ENCODE results near the gene ZNF532.
"Not testable (repeated sequence)": the region's sequence is repeated elsewhere in the genome, so short reads cannot be mapped to it uniquely, and the experiment has no call there.

The ZNF532 gene

DNA sequence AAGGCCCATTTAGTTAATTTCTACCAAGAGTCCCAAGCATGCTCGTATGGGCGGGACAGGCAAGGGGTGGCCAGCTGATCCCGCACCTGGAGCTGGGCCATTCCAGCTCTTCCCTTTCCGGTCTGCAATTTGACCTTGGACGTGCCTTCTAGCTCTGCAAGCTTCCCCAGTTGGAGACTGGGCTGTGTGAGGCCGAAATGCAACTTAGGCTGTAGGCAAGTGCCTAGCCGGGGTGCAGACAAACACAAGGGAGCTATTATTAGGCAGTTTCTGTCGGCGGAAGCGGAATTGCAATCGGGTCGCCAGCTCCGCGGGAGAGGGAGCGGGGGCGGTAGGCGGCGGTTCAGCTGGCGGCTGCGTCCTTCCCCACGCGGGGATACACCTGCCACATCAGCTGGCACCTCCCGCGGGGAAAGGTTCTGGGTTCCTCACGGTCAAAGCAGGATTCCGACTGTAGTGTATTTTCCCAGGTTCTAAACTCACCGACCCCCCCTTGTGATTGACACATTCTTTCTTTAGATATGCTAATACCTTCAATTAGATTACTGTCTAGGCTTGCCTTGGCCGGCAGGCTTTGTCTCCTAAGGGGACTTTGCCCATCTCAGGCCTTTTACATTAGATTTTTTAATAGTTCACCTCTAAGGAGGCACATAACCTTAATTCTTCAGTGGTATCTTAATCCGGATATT, 17.1 kb upstream of the ZNF532 start:
- no peak for DNase-seq (ENCODE audit: low spot score)

DNA sequence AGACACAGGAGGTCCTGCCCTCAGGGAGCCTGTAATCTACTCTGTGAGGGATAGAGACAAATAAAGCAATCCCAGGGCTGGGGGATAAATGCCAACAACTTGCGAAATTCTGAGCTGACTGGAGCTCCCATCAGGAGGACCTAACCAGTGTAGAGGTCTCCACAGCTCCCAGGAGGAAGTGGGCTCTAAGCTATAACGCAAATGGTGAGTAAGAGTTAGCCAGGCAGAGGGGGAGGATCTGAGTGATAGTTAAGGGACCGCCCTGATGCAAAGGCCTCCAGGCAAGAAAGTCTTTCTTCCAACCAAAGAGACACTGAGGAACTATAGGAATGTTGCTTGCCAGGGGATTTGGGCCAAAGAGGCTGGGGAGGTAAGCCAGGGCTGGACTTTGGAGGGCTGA, 16.0 kb upstream of the ZNF532 start:
- no peak for DNase-seq (ENCODE audit: low spot score)

DNA sequence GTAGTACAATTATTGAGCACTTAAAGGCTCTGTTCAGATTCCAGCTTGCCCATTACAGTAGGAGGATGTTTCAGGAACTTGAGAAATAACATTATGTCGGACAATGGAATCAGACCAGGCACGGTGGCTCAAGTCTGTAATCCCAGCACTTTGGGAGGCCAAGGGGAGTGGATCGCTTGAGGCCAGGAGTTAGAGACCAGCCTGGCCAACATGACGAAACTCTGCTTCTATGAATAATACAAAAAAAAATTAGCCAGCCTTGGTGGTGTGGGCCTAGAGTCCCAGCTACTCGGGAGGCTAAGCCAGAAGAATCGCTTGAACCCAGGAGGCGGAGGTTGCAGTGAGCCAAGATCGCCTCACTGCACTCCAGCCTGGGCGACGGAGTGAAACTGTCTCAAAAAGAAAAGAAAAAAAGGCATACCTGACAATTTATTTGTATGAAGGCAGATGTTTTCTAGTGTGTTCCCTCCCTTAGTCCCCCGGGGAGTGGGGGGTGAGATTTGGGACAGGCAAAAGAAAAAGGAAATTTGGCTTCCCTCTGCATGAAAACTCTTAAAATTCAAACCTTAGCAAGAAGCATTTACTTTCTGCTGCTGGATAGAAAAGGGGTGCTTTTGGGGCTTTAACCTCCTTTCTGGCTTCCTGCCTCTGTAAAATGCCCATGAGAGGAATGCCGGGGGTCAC, 13.7 kb upstream of the ZNF532 start:
- DNase-seq (ENCODE audit: low spot score), result no peak

DNA sequence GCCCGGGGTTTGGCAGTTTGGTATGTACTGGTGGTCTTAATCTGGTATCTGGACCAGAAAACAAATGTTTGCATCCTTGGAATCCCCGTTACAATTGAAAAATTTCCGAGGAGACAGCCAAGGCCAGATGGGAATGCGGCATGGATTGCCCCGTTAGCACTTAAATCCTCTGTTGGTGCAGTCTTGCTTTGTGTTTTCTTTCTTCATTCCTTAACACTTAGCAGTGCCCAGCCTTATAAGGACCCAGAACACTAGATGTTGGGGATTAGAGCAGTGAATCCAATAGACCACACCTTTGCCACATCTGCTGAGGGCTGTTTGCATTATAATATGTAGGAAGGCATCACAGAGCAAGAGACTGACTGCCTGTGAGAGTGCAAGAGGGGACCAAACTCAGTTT, 12.8 kb upstream of the ZNF532 start:
- DNase-seq (ENCODE audit: low spot score), result no peak

DNA sequence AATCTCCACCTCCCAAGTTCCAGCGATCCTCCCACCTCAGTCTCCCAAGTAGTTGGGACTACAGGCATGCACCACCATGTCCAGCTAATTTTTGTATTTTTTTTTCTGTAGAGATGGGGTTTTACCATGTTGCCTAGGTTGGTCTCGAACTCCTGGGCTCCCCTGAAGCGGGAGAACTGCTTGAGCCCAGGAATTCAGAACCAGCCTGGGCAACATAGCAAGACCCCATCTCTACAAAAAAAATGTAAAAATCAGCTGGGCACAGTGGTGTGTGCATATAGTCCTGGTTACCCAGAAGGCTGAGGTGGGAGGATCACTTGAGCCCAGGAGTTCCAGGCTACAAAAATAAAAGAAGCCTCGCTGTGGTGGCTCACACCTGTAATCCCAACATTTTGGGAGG, 12.0 kb upstream of the ZNF532 start:
- DNase-seq (ENCODE audit: low spot score), result no peak

DNA sequence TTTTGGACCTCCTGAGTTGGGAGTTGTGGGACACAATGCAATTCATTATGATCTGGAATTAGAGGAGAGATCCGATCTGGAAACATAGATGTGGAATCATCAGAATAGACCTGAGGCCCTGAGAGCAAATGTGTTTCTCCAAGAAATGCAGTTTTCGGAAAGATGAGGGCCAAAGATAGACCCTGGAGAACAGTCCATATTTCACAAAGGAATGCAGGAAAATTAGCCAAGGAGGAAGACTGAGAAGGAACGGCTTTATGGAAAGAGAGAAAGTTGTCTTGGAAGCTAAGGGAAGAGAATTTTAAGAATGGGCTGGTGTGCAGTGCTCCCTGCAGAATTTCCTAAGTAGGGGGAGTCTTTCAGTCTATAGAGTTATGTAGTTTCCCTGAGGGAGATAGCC, 11.1 kb upstream of the ZNF532 start:
- no peak for DNase-seq (ENCODE audit: low spot score)

DNA sequence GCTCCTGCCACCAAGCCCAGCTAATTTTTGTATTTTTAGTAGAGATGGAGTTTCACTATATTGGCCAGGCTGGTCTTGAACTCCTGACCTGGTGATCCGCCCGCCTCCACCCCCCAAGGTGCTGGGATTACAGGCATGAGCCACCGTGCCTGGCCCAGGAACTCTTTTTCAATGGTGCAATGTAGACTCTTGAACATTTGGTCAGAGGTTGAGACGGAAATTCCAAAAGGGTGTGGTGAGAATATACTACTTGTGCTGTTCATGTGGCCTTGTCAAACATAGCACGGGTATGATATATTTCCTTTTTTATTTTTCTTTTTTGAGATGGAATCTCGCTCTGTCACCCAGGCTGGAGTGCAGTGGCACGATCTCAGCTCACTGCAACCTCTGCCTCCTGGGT, 9.2 kb upstream of the ZNF532 start:
- DNase-seq (ENCODE audit: low spot score), result not testable (repeated sequence)

DNA sequence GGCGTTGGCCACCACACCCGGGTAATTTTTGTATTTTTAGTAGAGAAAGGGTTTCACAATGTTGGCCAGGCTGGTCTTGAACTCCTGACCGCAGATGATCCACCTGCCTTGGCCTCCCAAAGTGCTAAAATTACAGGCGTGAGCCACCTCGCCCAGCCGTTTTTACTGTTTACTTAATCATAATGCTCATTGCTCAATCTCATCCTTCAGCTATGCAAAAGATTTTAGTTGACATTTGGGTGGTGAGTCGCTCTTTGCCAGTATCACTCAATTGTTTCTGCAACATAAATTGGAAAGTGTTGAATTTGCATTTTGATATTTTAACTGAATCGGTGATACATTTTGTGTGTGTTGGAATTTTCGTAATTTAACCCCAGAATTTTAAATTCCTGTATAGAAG, 7.8 kb upstream of the ZNF532 start:
- DNase-seq (ENCODE audit: low spot score), result no peak

DNA sequence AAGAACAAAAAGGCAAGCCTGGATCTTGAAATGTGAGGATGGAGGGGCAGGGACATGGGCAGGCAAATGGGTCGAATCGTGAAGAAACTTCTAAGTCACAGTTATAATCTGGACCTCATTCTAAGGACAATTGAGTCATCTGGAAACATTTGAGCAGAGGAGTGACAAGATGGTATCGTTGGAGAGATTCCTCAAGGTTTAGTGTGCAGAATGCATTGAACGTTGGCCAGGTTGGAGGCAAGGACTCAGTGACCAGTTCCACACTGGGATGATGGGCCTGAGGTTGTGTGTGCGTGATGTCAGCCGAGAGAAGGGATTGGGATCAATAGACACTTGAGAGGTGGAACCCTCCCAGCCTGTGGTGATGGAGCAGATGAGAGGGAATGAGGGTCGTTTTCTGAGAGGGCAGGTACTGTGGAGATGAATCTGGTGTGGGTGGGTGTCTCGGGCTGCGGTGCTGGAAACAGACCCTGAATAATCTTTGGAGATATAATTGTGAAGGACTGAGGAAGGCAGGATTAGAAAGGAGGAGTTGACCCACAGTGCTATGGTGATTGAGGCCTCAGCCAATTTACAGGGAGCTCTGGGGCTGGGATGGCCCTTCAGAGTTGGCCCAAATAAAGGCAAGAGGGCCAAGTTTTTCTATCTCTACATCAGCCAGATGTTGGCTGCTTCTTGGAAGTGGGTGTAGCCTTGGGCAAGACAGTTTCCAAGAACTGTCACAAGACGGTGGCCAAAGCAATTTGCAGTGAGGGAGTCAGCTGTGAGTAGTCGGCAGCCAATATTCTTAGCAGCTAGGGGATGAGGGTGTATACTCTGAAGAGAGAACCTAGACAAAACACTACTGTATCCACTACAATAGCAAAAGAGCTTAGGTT, 5.8 kb upstream of the ZNF532 start:
- no peak for DNase-seq (ENCODE audit: low spot score)

DNA sequence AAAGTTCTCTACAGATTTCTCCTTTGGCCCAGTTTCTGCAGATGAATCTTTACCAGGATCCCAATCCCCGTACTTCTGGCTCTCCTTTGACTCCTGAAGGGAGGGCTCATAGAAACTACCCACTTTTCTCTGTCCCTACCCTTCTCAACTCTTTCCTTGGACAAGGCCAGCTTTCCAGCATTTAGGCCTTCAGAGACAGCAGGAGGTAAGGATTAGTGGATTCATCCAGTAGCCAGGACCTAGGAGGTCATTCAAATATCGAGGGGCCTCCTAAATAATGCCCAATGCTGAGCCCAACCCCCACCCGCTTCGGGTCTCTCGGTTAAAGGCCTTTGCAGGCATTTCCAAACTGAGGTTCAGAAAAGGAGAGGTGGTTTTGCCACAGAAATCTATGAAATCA, 4.8 kb upstream of the ZNF532 start:
- DNase-seq (ENCODE audit: low spot score), result no peak

DNA sequence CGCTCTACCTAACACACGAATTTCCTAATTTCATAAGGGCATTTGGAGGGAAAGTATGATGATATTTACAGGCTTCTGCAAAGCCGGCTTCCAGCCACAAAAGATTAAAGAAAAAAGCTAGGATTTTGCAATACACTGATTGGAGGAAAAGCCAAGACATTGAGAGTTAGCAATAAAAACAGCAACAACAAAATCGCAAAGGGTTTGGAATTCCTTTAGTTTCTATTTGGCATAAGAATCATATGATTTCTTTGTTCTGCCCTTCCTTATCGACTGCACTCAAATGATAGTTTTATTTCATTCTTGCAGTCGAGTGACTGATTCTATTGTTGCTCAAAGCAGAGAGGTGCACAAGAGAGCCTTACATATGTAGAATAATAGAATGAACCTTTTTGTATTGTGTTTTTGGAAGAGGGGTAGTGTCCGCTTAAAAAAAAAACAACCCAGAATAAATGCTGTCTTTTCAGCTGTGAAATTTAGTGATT, 3.9 kb upstream of the ZNF532 start:
- no peak for DNase-seq (ENCODE audit: low spot score)

DNA sequence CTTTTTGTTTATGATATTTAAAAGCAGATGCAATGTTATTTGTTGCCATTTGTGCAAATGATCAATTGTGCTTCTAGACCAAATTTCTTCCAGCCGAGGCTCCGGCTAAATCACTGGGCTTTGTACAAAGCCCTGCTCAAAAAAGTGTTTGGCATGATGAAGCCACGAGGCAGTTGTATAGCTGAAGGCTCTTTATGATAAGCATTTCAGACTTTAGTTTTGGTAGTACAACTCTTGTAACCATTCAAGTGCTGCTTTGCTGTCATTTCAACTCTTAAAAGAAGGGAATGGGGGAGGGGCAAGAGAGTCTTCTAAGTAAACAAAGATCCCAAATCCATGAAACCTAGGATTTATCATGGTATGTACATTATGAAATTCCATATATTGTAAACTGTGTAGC, 3.3 kb upstream of the ZNF532 start:
- no peak for DNase-seq (ENCODE audit: low spot score)

DNA sequence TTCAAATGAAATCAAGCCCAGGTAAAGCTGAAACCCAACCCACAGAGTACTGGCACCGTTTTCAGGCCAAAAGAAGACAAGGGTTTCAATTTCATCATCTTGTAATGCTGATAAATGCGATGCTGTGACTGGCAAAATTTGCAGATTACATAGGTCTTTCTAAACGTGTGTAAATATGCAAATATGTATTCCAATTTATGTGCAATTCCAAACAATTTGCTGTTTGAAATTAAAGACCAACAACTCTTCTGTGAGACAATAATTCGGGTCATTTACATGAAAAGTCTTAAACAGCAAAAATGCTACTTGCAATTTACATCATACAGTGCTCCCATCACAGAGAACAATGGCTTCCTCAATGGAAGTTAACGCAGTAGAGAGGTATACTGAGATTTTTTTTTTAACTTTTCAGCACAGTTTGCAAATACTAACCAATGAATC, 2.8 kb upstream of the ZNF532 start:
- DNase-seq (ENCODE audit: low spot score), result no peak

DNA sequence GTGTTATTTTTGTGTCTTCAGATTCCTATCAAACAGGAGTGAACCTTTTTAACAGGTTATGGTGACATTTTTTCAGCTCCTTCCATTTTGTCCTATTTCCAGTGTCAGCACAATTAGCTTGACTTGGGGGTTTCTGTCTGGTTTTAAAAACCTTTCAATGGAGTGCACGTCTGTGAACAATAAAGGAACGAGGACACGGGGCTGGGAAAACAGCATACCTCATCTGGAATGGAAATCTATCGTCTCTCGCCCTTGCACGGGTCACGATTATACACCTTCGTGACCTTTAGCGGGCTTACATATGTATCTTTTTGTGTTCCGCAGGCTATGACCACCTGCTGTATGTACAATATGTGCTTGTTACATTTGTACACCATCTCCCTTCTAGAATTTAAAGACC, 2.3 kb upstream of the ZNF532 start:
- DNase-seq (ENCODE audit: low spot score), result no peak

DNA sequence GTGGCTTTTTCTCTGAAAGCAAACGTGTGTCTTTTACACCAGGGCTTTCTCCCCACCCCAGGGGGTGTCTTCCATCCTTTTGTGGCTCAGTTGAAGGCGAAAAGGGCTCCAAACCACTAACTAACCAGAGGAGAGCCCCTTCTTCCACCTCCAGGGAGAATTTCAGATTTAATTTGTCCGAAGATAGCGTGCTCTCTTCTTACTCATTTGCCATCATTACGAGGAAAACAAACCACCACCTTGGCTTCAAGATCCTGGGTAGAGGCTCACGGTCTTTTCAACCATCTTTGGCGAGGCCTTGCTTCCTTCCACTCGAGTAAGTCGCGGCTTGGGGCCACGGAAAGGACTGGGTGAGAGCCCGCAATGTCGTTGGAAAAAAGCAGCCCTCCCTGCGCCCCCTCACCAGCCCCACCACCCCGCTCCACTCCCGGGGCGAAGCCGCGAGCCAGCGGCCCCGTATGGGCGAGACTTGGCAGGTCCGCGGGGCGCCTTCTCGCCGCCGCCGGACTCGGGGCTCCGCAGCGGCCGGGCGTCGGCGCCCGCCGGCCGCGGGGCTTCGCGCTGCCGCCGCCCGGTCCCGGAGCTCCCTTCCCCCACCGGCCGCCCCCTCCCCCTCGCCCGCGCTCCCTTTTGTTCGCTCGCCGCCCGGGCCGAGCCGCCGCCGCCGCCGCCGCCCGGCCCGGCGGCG, 1.7 kb upstream of the ZNF532 start:
- no peak for DNase-seq (ENCODE audit: low spot score)

DNA sequence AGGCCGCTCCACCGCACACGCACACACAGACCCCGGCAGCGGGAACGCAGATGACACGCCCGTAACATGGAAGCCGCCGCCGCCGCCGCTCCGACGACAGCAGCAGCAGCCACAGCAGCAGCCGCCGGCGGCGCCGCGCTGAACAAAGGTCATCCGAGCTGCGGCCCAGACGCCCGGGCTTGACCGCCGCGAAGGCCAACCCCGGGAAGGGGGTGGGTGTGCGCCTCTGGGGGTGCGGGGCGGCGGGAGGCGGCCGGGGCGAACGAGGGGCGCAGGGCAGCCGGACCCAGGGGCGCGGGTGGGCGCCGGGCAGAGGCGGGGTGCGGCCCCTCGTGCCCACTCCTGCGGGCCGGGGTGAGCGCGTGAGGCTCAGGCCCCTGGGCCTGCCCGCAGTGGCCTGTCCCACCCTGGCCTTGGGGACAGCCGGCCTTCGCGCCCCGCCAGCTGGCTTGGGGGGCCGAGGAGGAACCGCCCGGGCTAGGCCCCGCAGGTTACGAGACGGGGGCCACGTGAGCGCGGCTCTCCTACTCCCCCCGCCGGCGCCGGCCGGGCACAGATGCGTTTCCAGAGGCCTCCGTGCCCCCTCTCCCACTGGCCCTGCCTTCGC, 1.0 kb upstream of the ZNF532 start:
- DNase-seq (ENCODE audit: low spot score), result no peak

DNA sequence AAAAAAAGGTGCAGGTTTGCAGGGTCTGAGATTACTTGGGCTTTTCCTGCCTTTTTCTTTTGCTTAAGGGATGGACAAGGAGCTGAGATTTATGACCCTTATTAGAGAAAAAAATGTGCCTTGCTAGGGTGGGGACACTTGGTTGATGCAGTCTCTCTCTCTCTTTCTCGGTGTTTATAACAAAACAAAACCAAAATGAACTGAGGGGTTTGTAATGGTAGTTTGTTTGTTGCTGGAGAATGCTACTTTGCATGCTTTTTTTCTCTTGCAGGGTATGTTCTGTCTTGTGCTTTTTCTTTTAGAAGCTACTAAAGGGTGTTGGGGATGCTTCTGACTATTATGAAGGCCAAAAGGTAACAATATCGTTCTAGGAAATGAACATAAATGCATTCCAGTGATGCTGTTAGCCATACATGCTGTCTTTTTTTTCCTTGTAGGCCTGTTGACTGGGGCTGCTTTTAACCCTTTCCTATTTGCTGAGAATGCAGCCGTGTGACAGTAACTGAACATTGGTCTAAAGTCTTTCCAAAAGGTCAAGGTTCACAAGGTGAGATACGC, 435 bp downstream of the ZNF532 start:
- no peak for DNase-seq (ENCODE audit: low spot score)

DNA sequence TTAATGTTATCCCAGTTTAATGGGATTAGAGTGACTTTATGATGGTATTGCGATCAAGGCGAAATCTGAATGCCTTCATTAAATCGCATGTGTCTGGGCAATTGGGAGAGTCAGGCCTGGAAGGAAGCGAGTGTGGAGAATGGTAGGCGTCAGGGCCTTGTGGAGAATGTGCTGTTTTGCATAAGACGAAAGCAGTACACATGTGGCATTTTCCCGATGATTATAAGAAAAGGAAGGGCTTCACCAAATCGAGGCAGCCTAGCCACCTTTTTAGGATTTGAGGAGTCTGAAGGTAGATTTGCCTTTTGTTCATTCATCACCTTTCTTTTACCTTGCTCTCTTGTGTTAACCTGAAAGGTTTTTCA, 1.0 kb downstream of the ZNF532 start:
- DNase-seq (ENCODE audit: low spot score), result no peak

DNA sequence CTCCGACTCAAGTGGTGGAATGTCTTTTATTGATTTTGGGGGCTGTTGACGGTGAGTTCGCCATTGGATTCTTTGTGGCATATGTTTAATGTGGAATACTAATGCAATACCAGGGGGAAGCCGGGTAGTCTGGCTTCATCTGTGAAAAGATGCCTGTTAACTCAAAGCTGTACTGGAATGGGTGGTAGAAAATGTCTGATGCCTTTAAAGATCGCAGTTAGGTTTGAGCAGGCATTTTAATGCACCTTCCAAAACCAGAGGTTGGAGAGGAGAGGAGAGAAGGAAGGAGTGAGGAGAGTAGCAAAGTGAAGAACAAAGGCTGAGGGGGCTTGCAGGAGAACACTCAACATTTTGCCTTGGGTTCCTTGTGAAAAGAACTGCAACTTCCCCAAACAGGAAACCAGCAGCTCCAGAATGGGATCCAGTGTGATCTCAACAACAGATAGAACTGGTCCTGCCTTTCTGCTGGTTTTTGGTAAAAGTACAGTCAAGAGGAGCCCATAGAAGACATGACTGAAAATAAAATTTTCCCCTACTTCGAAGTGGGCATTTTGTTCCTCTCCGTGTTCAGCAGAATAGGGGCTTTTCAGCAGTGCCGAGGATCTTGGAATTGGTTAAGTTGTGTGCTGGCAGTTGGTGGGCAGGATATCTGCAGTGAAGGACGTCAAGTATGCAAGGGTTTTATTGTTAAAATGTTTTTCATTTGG, 1.5 kb downstream of the ZNF532 start:
- no peak for DNase-seq (ENCODE audit: low spot score)

DNA sequence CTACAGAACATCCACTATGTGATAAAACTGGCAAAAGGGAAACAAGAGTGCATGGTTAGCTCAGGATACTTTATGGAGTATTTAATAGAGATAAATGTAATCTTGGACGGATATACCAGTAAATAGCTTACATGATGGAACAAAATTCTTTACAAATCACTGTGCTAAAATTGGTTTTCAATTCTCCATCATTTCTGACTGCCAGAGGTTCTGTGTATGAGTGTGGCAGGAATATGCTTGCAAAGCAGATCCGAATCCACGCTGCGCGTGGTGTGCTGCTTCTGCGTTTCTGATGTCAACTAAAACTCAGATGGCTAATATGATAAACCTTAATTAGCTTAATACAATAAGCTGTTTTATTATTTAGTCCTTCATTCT, 2.1 kb downstream of the ZNF532 start:
- DNase-seq (ENCODE audit: low spot score), result no peak

All from kidney capillary endothelial cell (primary cell).